Activated CD4-positive, alpha-beta T cell treated with anti-CD3 and anti-CD28 coated beads for 24 hours (primary cell): ENCODE measurements around the gene LSM3.

Experiments used
- DNase-seq, 2 donors: peaks; one replicate each; pipeline ENCODE4 v3.0.0-alpha.2; 2020; ENCODE audit warnings: low read depth in 2 of 2

Gene LSM3

GRCh38 chr3:14240366-14240765 lies 61.7 kb downstream of the LSM3 start:
- no peak for DNase-seq

GRCh38 chr3:14241716-14242115 lies 63.1 kb downstream of the LSM3 start:
- DNase-seq = no peak

GRCh38 chr3:14242490-14243311 lies 64.1 kb downstream of the LSM3 start:
- no peak for DNase-seq

GRCh38 chr3:14243782-14244181 lies 65.2 kb downstream of the LSM3 start:
- DNase-seq = no peak

- no peak for DNase-seq
These were observed 66.1 kb downstream of the LSM3 start for GRCh38 chr3:14244521-14245247.

GRCh38 chr3:14245248-14245639 lies 66.6 kb downstream of the LSM3 start:
- no peak for DNase-seq

GRCh38 chr3:14245822-14246221 lies 67.2 kb downstream of the LSM3 start:
- no peak for DNase-seq

GRCh38 chr3:14246414-14246813 lies 67.8 kb downstream of the LSM3 start:
- no peak for DNase-seq

- no peak for DNase-seq
These were observed 69.8 kb downstream of the LSM3 start for GRCh38 chr3:14248477-14248848.

- DNase-seq = no peak
These were observed 70.4 kb downstream of the LSM3 start for GRCh38 chr3:14248849-14249523.
